ENCODE data around the gene UFD1. TPM values are rescaled to one million over a fixed set of nuclear protein-coding genes. Genes with fewer than 3 reads are reported as not detected.
A peak's percentile ranks its signal among the peaks of the same experiment; 100 is the strongest.

Gene UFD1
- total RNA-seq, 1 donor from 2014 or later, result 37.7 TPM

DNA sequence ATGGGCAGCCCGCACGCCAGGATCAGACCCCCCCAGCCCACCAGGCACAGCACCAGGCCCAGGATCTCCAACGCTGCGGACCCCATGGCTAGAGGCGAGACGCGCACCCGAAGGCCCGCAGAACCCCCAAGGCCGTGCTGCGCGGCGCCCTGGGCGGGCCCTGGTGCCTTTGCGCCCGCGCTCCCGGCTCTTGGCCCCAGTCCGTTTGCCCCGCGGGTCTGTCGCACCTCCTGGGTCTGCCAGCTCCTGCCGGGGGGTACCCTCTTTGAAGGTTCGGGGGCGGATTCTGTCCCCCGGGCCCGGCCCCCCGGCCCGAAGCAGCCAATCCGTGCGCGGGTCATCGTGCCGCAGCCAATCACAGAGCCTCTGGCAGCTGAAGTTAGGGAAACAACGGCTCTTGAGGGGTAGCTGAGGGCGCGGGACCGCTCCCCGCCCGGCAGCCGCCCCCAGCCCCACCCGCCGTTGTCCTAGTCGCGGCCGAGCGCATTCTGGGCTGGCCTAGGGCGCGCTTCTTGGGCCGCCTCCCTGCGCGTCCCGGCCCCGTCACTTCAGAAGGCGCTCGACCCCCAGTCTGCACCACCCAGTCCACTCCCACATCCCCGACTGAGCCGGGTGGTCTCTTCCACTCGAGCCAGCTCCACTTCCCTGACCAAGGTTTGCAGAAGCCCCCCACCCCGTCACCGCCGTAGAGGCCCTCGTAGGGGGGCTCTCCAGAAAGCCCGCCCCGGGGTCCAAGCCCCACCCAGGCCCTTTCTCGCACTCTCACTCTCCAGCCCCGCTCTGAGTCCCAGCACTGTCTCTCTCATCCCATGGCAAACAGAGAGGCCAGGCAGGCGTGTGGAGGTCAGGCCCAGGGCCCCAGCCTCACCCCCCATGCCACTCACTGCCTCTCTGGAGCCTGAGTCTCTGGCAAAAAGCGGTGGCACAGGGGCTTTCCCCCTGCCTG is 45.5 kb upstream of the UFD1 start, which contains the start of gene CLDN5:
Gene CLDN5 (minus strand): TSS at position 241 of the 946 bp plus-strand sequence. CDS start 155 bp downstream, at position 86.
- Histone ChIP-seq H3K27ac (no peak within 1 kb of the TSS), H3K4me1 (peaks cover 15% of the 10 kb centered on the region), H4K20me1 (ENCODE audit: low read depth) (peaks cover 17% of the 10 kb centered on the region), H3K79me2 (ENCODE audit: low read depth) (no peaks in the 10 kb centered on the region), H3K4me3 (peak within 1 kb of the TSS; percentile 54), H3K36me3 (no peaks in the 10 kb centered on the region), H3F3A (ENCODE audit: low read depth) (peaks cover 19% of the 10 kb centered on the region), H3K4me2 (peak within 1 kb of the TSS; percentile 86), H3K9me3 (ENCODE audit: low read depth) (no peaks in the 10 kb centered on the region), H3K9ac (no peak within 1 kb of the TSS), H3K27me3 (peaks cover 57% of the 10 kb centered on the region), H2AFZ (replicated peaks) (peak within 1 kb of the TSS; percentile 93)
- H3K27ac Mint-ChIP-seq, result peak within 1 kb of the TSS; percentile 4
- no peaks in the 10 kb centered on the region for H3K36me3 Mint-ChIP-seq
- no peaks in the 10 kb centered on the region for H3K9me3 Mint-ChIP-seq
- TF ChIP-seq EZH2phosphoT487 (IDR thresholded peaks at IDR 0.05), result no peak
- TF ChIP-seq CTCF (IDR thresholded peaks at IDR 0.05), result no peak
- no peak for TF ChIP-seq EZH2 (IDR thresholded peaks at IDR 0.05)
- peaks cover 18% of the 10 kb centered on the region for H3K4me1 Mint-ChIP-seq
- DNase-seq (ENCODE audit: low spot score), result peak; percentile 75
- peak within 1 kb of the TSS; percentile 82 for H3K4me3 Mint-ChIP-seq
- H3K27me3 Mint-ChIP-seq (ENCODE audit: insufficient read depth, low read depth), result peaks cover 28% of the 10 kb centered on the region

DNA sequence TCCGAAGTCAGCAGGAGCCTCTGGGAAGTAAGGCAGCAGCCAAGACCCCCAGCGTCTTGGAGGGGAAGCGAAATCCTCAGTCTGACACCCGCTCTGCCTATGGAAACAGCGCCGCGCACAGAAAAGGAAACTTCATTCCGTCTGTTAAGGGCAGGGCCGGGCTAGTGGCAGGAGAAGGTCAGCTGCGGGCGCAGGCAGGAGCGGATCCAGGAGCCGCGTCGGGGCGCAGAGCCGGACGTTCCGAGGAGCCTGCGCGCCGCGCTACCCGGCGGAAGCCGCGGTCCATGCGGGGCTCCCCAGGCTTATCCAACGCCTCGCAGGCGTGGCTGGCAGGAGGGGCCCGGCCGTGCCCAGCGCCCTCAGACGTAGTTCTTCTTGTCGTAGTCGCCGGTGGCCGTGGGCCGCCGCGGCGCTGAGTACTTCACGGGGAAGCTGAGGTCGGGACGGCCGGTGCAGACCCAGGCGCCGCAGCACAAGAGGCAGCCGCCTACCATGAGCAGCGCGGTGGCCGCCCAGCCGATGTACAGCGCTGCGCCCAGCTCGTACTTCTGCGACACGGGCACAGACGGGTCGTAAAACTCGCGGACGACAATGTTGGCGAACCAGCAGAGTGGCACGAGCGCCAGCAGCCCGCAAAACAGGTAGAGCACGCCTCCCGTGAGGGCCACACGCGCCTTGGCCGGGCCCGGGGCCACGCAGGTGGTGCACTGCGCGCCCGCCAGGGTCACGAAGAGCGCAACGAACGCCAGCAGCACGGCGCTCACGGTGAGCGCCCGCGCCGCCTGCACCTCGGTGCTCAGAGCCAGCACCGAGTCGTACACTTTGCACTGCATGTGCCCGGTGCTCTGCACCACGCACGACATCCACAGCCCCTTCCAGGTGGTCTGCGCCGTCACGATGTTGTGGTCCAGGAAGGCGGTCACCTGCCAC is 44.5 kb upstream of the UFD1 start:
- Mint-ChIP-seq H3K36me3 (peaks cover under 1% of the 10 kb centered on the region), H3K27me3 (ENCODE audit: insufficient read depth, low read depth) (peaks cover 28% of the 10 kb centered on the region), H3K4me1 (peaks cover 18% of the 10 kb centered on the region), H3K9me3 (no peaks in the 10 kb centered on the region), H3K4me3 (peak overlapping the region; percentile 78), H3K27ac (no peak overlapping the region)
- peaks cover 57% of the 10 kb centered on the region for H3K27me3 ChIP-seq
- H3K79me2 ChIP-seq (ENCODE audit: low read depth), result no peaks in the 10 kb centered on the region
- no peaks in the 10 kb centered on the region for H3K9me3 ChIP-seq (ENCODE audit: low read depth)
- DNase-seq (ENCODE audit: low spot score), result peak; percentile 79
- peaks cover 17% of the 10 kb centered on the region for H4K20me1 ChIP-seq (ENCODE audit: low read depth)
- peak overlapping the region; percentile 93 for H2AFZ ChIP-seq (replicated peaks)
- H3K4me2 ChIP-seq, result peak overlapping the region; percentile 86
- H3F3A ChIP-seq (ENCODE audit: low read depth), result peaks cover 19% of the 10 kb centered on the region
- H3K4me1 ChIP-seq, result peaks cover 15% of the 10 kb centered on the region
- H3K36me3 ChIP-seq, result no peaks in the 10 kb centered on the region
- peak overlapping the region; percentile 54 for H3K4me3 ChIP-seq
- TF ChIP-seq EZH2 (IDR thresholded peaks at IDR 0.05), result peak; percentile 91
- TF ChIP-seq EZH2phosphoT487 (IDR thresholded peaks at IDR 0.05), result peak; percentile 66
- TF ChIP-seq CTCF (IDR thresholded peaks at IDR 0.05), result peak; percentile 25
- no peak overlapping the region for H3K9ac ChIP-seq
- no peak overlapping the region for H3K27ac ChIP-seq

DNA sequence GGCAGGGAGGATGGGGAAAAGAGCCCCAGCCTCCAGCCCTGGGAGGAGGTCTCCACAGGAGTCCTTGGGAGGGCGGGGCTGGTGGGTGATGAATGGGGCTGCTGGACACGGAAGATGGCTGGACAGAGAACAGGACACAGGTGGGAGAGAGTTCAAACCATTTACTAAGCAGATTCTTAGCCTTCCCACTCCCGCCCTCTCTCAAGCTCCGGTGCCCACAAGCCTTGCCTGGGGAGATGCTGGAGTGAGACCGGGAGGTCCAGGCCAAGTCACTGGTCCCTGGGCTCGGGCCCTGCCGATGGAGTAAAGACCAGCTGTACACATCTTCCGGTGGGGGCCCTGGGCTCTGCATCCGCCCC is 43.9 kb upstream of the UFD1 start:
- peaks cover 57% of the 10 kb centered on the region for H3K27me3 ChIP-seq
- H3K9me3 Mint-ChIP-seq, result no peaks in the 10 kb centered on the region
- peaks cover 19% of the 10 kb centered on the region for H3F3A ChIP-seq (ENCODE audit: low read depth)
- H3K4me3 Mint-ChIP-seq, result peak overlapping the region; percentile 77
- peaks cover 17% of the 10 kb centered on the region for H4K20me1 ChIP-seq (ENCODE audit: low read depth)
- peaks cover 2% of the 10 kb centered on the region for H3K36me3 Mint-ChIP-seq
- H3K27me3 Mint-ChIP-seq (ENCODE audit: insufficient read depth, low read depth), result peaks cover 28% of the 10 kb centered on the region
- H2AFZ ChIP-seq (replicated peaks), result no peak overlapping the region
- TF ChIP-seq EZH2 (IDR thresholded peaks at IDR 0.05), result no peak
- no peak for TF ChIP-seq CTCF (IDR thresholded peaks at IDR 0.05)
- TF ChIP-seq EZH2phosphoT487 (IDR thresholded peaks at IDR 0.05), result no peak
- peaks cover 18% of the 10 kb centered on the region for H3K4me1 Mint-ChIP-seq
- no peaks in the 10 kb centered on the region for H3K36me3 ChIP-seq
- H3K9me3 ChIP-seq (ENCODE audit: low read depth), result no peaks in the 10 kb centered on the region
- no peaks in the 10 kb centered on the region for H3K79me2 ChIP-seq (ENCODE audit: low read depth)
- peak overlapping the region; percentile 54 for H3K4me3 ChIP-seq
- no peak overlapping the region for H3K27ac ChIP-seq
- no peak overlapping the region for H3K9ac ChIP-seq
- DNase-seq (ENCODE audit: low spot score), result no peak
- peaks cover 15% of the 10 kb centered on the region for H3K4me1 ChIP-seq
- no peak overlapping the region for H3K27ac Mint-ChIP-seq
- H3K4me2 ChIP-seq, result peak overlapping the region; percentile 86
